GM18507 (cell line): ENCODE results near the gene EIF2AK3.
A peak's percentile ranks its signal among the peaks of the same experiment; 100 is the strongest.
"Not testable (repeated sequence)": the region's sequence is repeated elsewhere in the genome, so short reads cannot be mapped to it uniquely, and the experiment has no call there.

Source experiments
- DNase-seq: peaks from one replicate; pipeline ENCODE4 v3.0.0; 2011; ENCODE audit warnings: low read depth; ENCODE audit not compliant: insufficient read length; ENCODE audit errors: extremely low spot score
- FAIRE-seq: peaks from 2 replicates; lab custom pipeline; 2011; peaks lifted over from hg19 to GRCh38; lab: Jason Lieb, UNC

EIF2AK3 gene

GRCh38 chr2:88627055-88627855 is at the start of gene EIF2AK3:
TSS of gene EIF2AK3 (minus strand) at chr2:88627464. CDS start at chr2:88627274, 190 bp downstream.
- peak; percentile 99 for FAIRE-seq
- peak; percentile 85 for DNase-seq

- DNase-seq: no peak
- no peak for FAIRE-seq
Measured at GRCh38 chr2:88673363-88673762, 46.1 kb upstream of the EIF2AK3 start.

- FAIRE-seq: peak; percentile 71
- peak; percentile 20 for DNase-seq
Measured at GRCh38 chr2:88671786-88672427, 44.6 kb upstream of the EIF2AK3 start.

- DNase-seq (peak; percentile 37), FAIRE-seq (peak; percentile 71)
Measured at GRCh38 chr2:88669482-88670214, 42.4 kb upstream of the EIF2AK3 start.

GRCh38 chr2:88668862-88669261 is 41.6 kb upstream of the EIF2AK3 start:
- DNase-seq (no peak), FAIRE-seq (no peak)

GRCh38 chr2:88667219-88667618 is 40.0 kb upstream of the EIF2AK3 start:
- no peak for FAIRE-seq
- no peak for DNase-seq

- DNase-seq: no peak
- FAIRE-seq: no peak
Measured at GRCh38 chr2:88666576-88666975, 39.3 kb upstream of the EIF2AK3 start.

GRCh38 chr2:88660622-88661021 is 33.4 kb upstream of the EIF2AK3 start:
- FAIRE-seq (no peak), DNase-seq (no peak)

- DNase-seq: no peak
- FAIRE-seq: no peak
Measured at GRCh38 chr2:88659538-88659915, 32.3 kb upstream of the EIF2AK3 start.

- DNase-seq: no peak
- no peak for FAIRE-seq
Measured at GRCh38 chr2:88658881-88659537, 31.7 kb upstream of the EIF2AK3 start.

- DNase-seq (no peak), FAIRE-seq (no peak)
Measured at GRCh38 chr2:88658326-88658725, 31.1 kb upstream of the EIF2AK3 start.

- FAIRE-seq: no peak
- no peak for DNase-seq
Measured at GRCh38 chr2:88657131-88657530, 29.9 kb upstream of the EIF2AK3 start.

- no peak for DNase-seq
- no peak for FAIRE-seq
Measured at GRCh38 chr2:88656690-88657089, 29.4 kb upstream of the EIF2AK3 start.

- DNase-seq (no peak), FAIRE-seq (no peak)
Measured at GRCh38 chr2:88654714-88655113, 27.4 kb upstream of the EIF2AK3 start.

- no peak for DNase-seq
- no peak for FAIRE-seq
Measured at GRCh38 chr2:88651646-88652045, 24.4 kb upstream of the EIF2AK3 start.

- FAIRE-seq, DNase-seq: not testable (repeated sequence)
Measured at GRCh38 chr2:88645291-88645882, 18.1 kb upstream of the EIF2AK3 start.

- no peak for FAIRE-seq
- no peak for DNase-seq
Measured at GRCh38 chr2:88642278-88642677, 15.0 kb upstream of the EIF2AK3 start.

- DNase-seq: no peak
- no peak for FAIRE-seq
Measured at GRCh38 chr2:88641330-88641729, 14.1 kb upstream of the EIF2AK3 start.

- no peak for FAIRE-seq
- DNase-seq: no peak
Measured at GRCh38 chr2:88639865-88640264, 12.6 kb upstream of the EIF2AK3 start.

GRCh38 chr2:88638743-88639142 is 11.5 kb upstream of the EIF2AK3 start:
- DNase-seq: no peak
- FAIRE-seq: peak; percentile 49
